Ascending aorta (tissue), 2 donors: ENCODE results near the gene RAB8A. TPM values are rescaled to one million over a fixed set of nuclear protein-coding genes. Genes with fewer than 3 reads are reported as not detected.

Experiments
- DNase-seq, 2 donors: peaks; one replicate each; pipeline ENCODE4 v3.0.0-alpha.2; 2019; ENCODE audit warnings: low spot score in 2 of 2
- H3K27ac ChIP-seq, 2 donors: fragments of 200-600 bp; sonication (generic); one replicate each; pipeline ENCODE4 v1.5.1; 2016 to 2017; ENCODE audit warnings: mild to moderate bottlenecking in 1 of 2
- H3K27me3 ChIP-seq: fragments of 200-600 bp; sonication (generic); one replicate; pipeline ENCODE4 v1.5.1; 2017
- H3K36me3 ChIP-seq, 2 donors: fragments of 200-600 bp; sonication (generic); one replicate each; pipeline ENCODE4 v1.5.1; 2016
- H3K4me1 ChIP-seq, 2 donors: fragments of 200-600 bp; sonication (generic); one replicate each; pipeline ENCODE4 v1.5.1; 2016 to 2017; ENCODE audit warnings: mild to moderate bottlenecking in 1 of 2
- H3K4me3 ChIP-seq, 2 donors: fragments of 200-600 bp; sonication (generic); one replicate each; pipeline ENCODE4 v1.5.1; 2016 to 2017; ENCODE audit warnings: mild to moderate bottlenecking in 1 of 2
- H3K9me3 ChIP-seq, 2 donors: fragments of 200-600 bp; sonication (generic); one replicate each; pipeline ENCODE4 v1.5.1; 2016
- CTCF ChIP-seq, 3 experiments: fragments of 200-600 bp in 2 of 3; fragments of 450-650 bp in 1 of 3; sonication (generic) in 2 of 3; IDR thresholded peaks; one replicate each; pipeline ENCODE4 v1.5.1; 2016 to 2019; ENCODE audit warnings: antibody characterized with exemption in 3 of 3, mild to moderate bottlenecking in 1 of 3, moderate library complexity in 1 of 3
- intact Hi-C: fragments of 100-400 bp; cut with DNase I; formaldehyde crosslinking; loops from one replicate; pipeline ENCODE4 v1.15.1; 2023
- total RNA-seq: library from RNA; depleted of rRNA; stranded (reverse); fragments of >200 nt; gene quantifications from one replicate; pipeline ENCODE4 v1.1.0, GENCODE V29; 2016

Gene RAB8A
- 35.1 TPM for total RNA-seq

- TF ChIP-seq CTCF (IDR thresholded peaks at IDR 0.05) = peak; percentile 94 to 100 (median 94)
- H3K9me3 ChIP-seq = no peaks in the 10 kb centered on the region
- H3K4me3 ChIP-seq = peak within 1 kb of the TSS; percentile 96 to 97
- DNase-seq = peak; percentile 98 to 99
- H3K36me3 ChIP-seq = no peaks in the 10 kb centered on the region
- H3K27ac ChIP-seq = peak within 1 kb of the TSS; percentile 88 to 91
- peaks cover 16 to 22% of the 10 kb centered on the region in 2 donors for H3K4me1 ChIP-seq
- intact Hi-C loops = loop anchor here (1.0 to 5.0 kb wide), 6 partner anchors 47 to 274 kb away; partner anchors contain the start of genes AP1M1 and FAM32A
- no peaks in the 10 kb centered on the region for H3K27me3 ChIP-seq
Observed at GRCh38 chr19:16111160-16111908, at the start of gene RAB8A. RAB8A (plus strand) TSS chr19:16111889; CDS start chr19:16111902, 13 bp downstream.

- no peak overlapping the region for H3K4me3 ChIP-seq
- no peaks in the 10 kb centered on the region for H3K27me3 ChIP-seq
- intact Hi-C loops = loop anchor here (10.0 kb wide), 1 partner anchor 227 kb away; no protein-coding TSS in a partner anchor
- no peaks in the 10 kb centered on the region for H3K36me3 ChIP-seq
- no peak overlapping the region for H3K27ac ChIP-seq
- H3K9me3 ChIP-seq = no peaks in the 10 kb centered on the region
- TF ChIP-seq CTCF (IDR thresholded peaks at IDR 0.05) = no peak
- peaks cover 0 to 26% of the 10 kb centered on the region in 2 donors for H3K4me1 ChIP-seq
- no peak for DNase-seq
Observed at GRCh38 chr19:16061943-16062342, 49.7 kb upstream of the RAB8A start.

- intact Hi-C loops = loop anchor here (10.0 kb wide), 1 partner anchor 228 kb away; no protein-coding TSS in a partner anchor
- no peaks in the 10 kb centered on the region for H3K27me3 ChIP-seq
- no peaks in the 10 kb centered on the region for H3K36me3 ChIP-seq
- peak in 1 of 2 donors; percentile 65 for DNase-seq
- H3K4me3 ChIP-seq = no peak overlapping the region
- no peak overlapping the region for H3K27ac ChIP-seq
- H3K9me3 ChIP-seq = no peaks in the 10 kb centered on the region
- peak; percentile 41 to 72 (median 67) for TF ChIP-seq CTCF (IDR thresholded peaks at IDR 0.05)
- peaks cover 0 to 27% of the 10 kb centered on the region in 2 donors for H3K4me1 ChIP-seq
Observed at GRCh38 chr19:16062789-16063188, 48.9 kb upstream of the RAB8A start.

GRCh38 chr19:16064209-16064889 is 47.3 kb upstream of the RAB8A start:
- Histone ChIP-seq H3K27ac (peak overlapping the region; percentile 83 to 100), H3K36me3 (no peaks in the 10 kb centered on the region), H3K4me1 (peaks cover 0 to 27% of the 10 kb centered on the region in 2 donors), H3K9me3 (no peaks in the 10 kb centered on the region), H3K4me3 (no peak overlapping the region), H3K27me3 (no peaks in the 10 kb centered on the region)
- TF ChIP-seq CTCF (IDR thresholded peaks at IDR 0.05) = no peak
- intact Hi-C loops = loop anchor here (1.0 to 10.0 kb wide), 2 partner anchors 47 to 230 kb away; partner anchors contain the start of gene RAB8A
- DNase-seq = peak in 1 of 2 donors; percentile 66

- intact Hi-C loops = loop anchor here (1.0 to 10.0 kb wide), 5 partner anchors 13 to 256 kb away; partner anchors contain the start of genes AP1M1 and KLF2
- Histone ChIP-seq H3K27ac (peak overlapping the region; percentile 83 to 100), H3K4me1 (peaks cover 7 to 37% of the 10 kb centered on the region in 2 donors), H3K27me3 (no peaks in the 10 kb centered on the region), H3K36me3 (peaks cover 3% of the 10 kb centered on the region in 2 donors), H3K4me3 (peak overlapping the region in 1 of 2 donors; percentile 80), H3K9me3 (no peaks in the 10 kb centered on the region)
- DNase-seq = no peak
- TF ChIP-seq CTCF (IDR thresholded peaks at IDR 0.05) = peak in 1 of 3 experiments; percentile 10
Observed at GRCh38 chr19:16066611-16067104, 45.0 kb upstream of the RAB8A start.
